ENCODE measurements around the gene APBA3. TPM values are rescaled to one million over a fixed set of nuclear protein-coding genes. Genes with fewer than 3 reads are reported as not detected.

Gene APBA3
- total and polyA plus RNA-seq, 9 of the 15 experiments (the other 6 are each of a cell fraction or from before 2014, with no cell fraction given) = 0.10 to 29.5 (median 11.5) TPM

DNA sequence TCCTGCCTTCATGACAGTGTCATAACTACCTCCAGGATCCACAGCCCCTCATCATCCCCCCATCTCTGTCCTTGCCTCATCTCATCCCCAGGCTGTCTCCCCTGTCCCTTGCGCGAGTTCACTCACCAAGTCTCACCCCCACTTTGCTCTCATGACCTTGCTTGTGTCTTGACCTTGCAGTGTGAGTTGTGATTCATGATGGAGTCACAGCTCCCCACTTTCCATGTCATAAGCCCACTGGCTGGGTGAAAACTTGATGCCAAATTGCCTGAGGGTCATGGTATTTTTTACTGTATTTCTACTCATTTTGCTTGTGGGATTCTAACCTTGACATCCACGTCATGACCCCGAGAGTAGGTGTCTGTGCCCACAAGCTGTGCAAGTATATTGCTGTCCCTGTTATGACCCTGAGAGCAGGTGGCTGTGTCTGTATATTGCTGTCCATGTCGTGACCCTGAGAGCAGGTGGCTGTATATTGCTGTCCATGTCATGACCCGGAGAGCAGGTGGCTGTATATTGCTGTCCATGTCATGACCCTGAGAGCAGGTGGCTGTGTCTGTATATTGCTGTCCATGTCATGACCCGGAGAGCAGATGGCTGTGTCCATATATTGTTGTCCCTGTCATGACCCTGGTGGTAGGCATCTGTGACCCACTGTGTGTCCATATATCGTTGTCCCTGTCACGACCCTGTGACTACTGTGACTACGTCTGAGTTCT is 23.8 kb downstream of the APBA3 start:
- 22% methylated on average over 10 of the region's 10 CpGs for WGBS (ENCODE audit: insufficient coverage, low coverage, missing lambda C conversion rate)
- Histone ChIP-seq H3K9me1 (ENCODE audit: control insufficient read depth, insufficient read depth, low read length) (no peaks in the 10 kb centered on the region), H3K4me1 (replicated peaks in 1 of 2; ENCODE audit: control insufficient read depth in 2 of 2, insufficient read depth in 2 of 2, low read length in 2 of 2) (peaks cover 9 to 26% of the 10 kb centered on the region in 2 experiments; a peak in 4 of 5 replicates), H3K9me3 (replicated peaks; ENCODE audit: control insufficient read depth, insufficient read depth, low read depth, low read length) (0 out of 2 replicates have a peak, but pooled peaks cover 4% of the 10 kb centered on the region), H3K9ac (ENCODE audit: insufficient read depth in 1 of 2, low read depth in 2 of 2, low read length in 2 of 2) (peak overlapping the region in 1 of 2 experiments; percentile 19; a peak in 1 of 4 replicates), H3K79me2 (ENCODE audit: control insufficient read depth, insufficient read depth, low read length) (no peaks in the 10 kb centered on the region), H3K4me2 (ENCODE audit: insufficient read depth, low read length) (no peak overlapping the region), H3K27me3 (ENCODE audit: control insufficient read depth in 2 of 2, insufficient read depth in 2 of 2, low read length in 2 of 2) (peaks cover 0 to 9% of the 10 kb centered on the region in 2 experiments; a peak in 2 of 5 replicates), H2AFZ (ENCODE audit: low read depth, low read length) (no peak overlapping the region), H3K4me3 (no peak overlapping the region), H3K27ac (ENCODE audit: extremely low read depth, low read depth, low read length) (no peak overlapping the region), H3K36me3 (ENCODE audit: control insufficient read depth, insufficient read depth, low read length) (no peaks in the 10 kb centered on the region), H4K20me1 (replicated peaks; ENCODE audit: control insufficient read depth, insufficient read depth, low read length) (no peaks in the 10 kb centered on the region; the same call in 1 of the 2 replicates)
- intact Hi-C loops (cut with micrococcal nuclease) (no loop called here), in situ Hi-C loops (cut with MboI) (no loop called here)
- ATAC-seq = no peak
- POLR2A ChIA-PET = interaction anchor here (1.4 kb wide), 1 partner anchor 24 kb away, joined by 4 read pairs; the partner anchor contains the start of genes APBA3 and MRPL54
- BruUV-seq (replicated peaks) = no TSS peak
- FAIRE-seq = no peak
- TF ChIP-seq BCL6 (CRISPR knock-in tag; IDR thresholded peaks at IDR 0.05) (no peak), CBFA2T2 (conservative IDR thresholded peaks at IDR 0.05) (no peak), JUN (IDR thresholded peaks at IDR 0.05; ENCODE audit: borderline replicate concordance, low read depth, low read length) (no peak), JUN (CRISPR knock-in tag; IDR thresholded peaks at IDR 0.05; ENCODE audit: borderline replicate concordance) (no peak), ZBED1 (IDR thresholded peaks at IDR 0.05) (peak; percentile 96; the same call in 1 of the 2 replicates), ESRRA (IDR thresholded peaks at IDR 0.05; ENCODE audit: borderline replicate concordance, low read depth) (0 out of 2 replicates have a peak, but pooled peaks have one; percentile 55)
- CTCF ChIA-PET (ENCODE audit: low intra/inter-chr PET ratio) = no interaction called here
- DNase-seq (ENCODE audit: extremely low read depth in 1 of 4, low spot score in 3 of 4) = no peak
